Measurements from ENCODE around the gene GRK5. TPM values are rescaled to one million over a fixed set of nuclear protein-coding genes. Genes with fewer than 3 reads are reported as not detected.

The GRK5 gene
- total and polyA plus RNA-seq, 9 of the 15 experiments (the other 6 are each of a cell fraction or from before 2014, with no cell fraction given): 0.46 to 0.83 (median 0.67) TPM; not detected in 2

- 0 out of 2 replicates have a peak, but pooled peaks cover 5% of the 10 kb centered on the region for H4K20me1 ChIP-seq (replicated peaks; ENCODE audit: control insufficient read depth, insufficient read depth, low read length)
- H3K9me3 ChIP-seq (replicated peaks; ENCODE audit: control insufficient read depth, insufficient read depth, low read depth, low read length): no peaks in the 10 kb centered on the region
- ChIA-PET CTCF (ENCODE audit: low intra/inter-chr PET ratio) (interaction anchor here (2.6 kb wide), 1 partner anchor 219 kb away, joined by 21 read pairs; no protein-coding TSS in a partner anchor), POLR2A (no interaction called here)
- no peak overlapping the region for H3K4me2 ChIP-seq (ENCODE audit: insufficient read depth, low read length)
- peaks cover 0 to 32% of the 10 kb centered on the region in 2 experiments; a peak in 3 of 5 replicates for H3K27me3 ChIP-seq (ENCODE audit: control insufficient read depth in 2 of 2, insufficient read depth in 2 of 2, low read length in 2 of 2)
- 7% methylated on average over 3 of the region's 4 CpGs for WGBS (ENCODE audit: insufficient coverage, low coverage, missing lambda C conversion rate)
- FAIRE-seq (no peak), DNase-seq (ENCODE audit: extremely low read depth in 1 of 4, low spot score in 3 of 4) (peak in 1 of 4 experiments; percentile 12), ATAC-seq (peak; percentile 82)
- H3K4me1 ChIP-seq (replicated peaks in 1 of 2; ENCODE audit: control insufficient read depth in 2 of 2, insufficient read depth in 2 of 2, low read length in 2 of 2): peaks cover 0 to 4% of the 10 kb centered on the region in 2 experiments; a peak in 1 of 5 replicates
- no peaks in the 10 kb centered on the region for H3K79me2 ChIP-seq (ENCODE audit: control insufficient read depth, insufficient read depth, low read length)
- BruUV-seq (replicated peaks): no TSS peak
- no peak overlapping the region for H2AFZ ChIP-seq (ENCODE audit: low read depth, low read length)
- no peak overlapping the region for H3K4me3 ChIP-seq
- no peaks in the 10 kb centered on the region for H3K9me1 ChIP-seq (ENCODE audit: control insufficient read depth, insufficient read depth, low read length)
- H3K9ac ChIP-seq (ENCODE audit: insufficient read depth in 1 of 2, low read depth in 2 of 2, low read length in 2 of 2): no peak overlapping the region
- intact Hi-C loops (cut with micrococcal nuclease) (loop anchor here (5.0 kb wide), 1 partner anchor 126 kb away; no protein-coding TSS in a partner anchor), in situ Hi-C loops (cut with MboI) (loop anchor here (5.0 kb wide), 1 partner anchor 216 kb away; no protein-coding TSS in a partner anchor)
- H3K27ac ChIP-seq (ENCODE audit: extremely low read depth, low read depth, low read length): no peak overlapping the region
- peak; percentile 9; the same call in 1 of the 2 replicates for TF ChIP-seq CBFA2T3 (IDR thresholded peaks at IDR 0.05)
- TF ChIP-seq CCAR2 (IDR thresholded peaks at IDR 0.05; ENCODE audit: low read depth, low read length): no peak
- no peak for TF ChIP-seq DMBX1 (CRISPR knock-in tag; IDR thresholded peaks at IDR 0.05; ENCODE audit: borderline replicate concordance)
- TF ChIP-seq TCF3 (CRISPR knock-in tag; IDR thresholded peaks at IDR 0.05): 0 out of 2 replicates have a peak, but pooled peaks have one; percentile 6
- peak; percentile 53; the same call in 1 of the 2 replicates for TF ChIP-seq TFAP4 (CRISPR knock-in tag; IDR thresholded peaks at IDR 0.05; ENCODE audit: borderline replicate concordance)
- no peak for TF ChIP-seq ZNF407 (IDR thresholded peaks at IDR 0.05; ENCODE audit: low read depth)
- no peaks in the 10 kb centered on the region for H3K36me3 ChIP-seq (ENCODE audit: control insufficient read depth, insufficient read depth, low read length)
Observed at GRCh38 chr10:119418362-119418761, 211.0 kb downstream of the GRK5 start.

All from K562 (cell line).